ENCODE data around the gene COL28A1.

Gene COL28A1

DNA sequence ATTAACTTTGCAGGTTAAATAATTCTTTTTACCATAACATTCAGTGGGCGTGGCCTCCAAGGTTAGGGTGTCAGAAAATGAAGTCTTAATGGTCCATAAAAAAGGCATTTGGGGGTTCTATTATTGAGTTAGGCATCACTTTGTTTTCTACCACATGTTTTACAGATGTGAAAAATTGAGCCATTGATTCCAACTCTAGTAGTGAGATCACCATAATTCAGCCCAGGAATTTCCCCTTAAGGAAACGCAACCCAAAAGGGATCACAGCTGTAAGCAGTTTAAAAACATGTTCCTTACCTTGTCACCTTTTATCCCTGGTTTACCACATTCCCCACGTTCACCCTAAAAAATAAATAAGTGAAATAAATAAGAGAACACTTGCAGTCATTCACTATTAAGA is 24.9 kb downstream of the COL28A1 start:
- H3K4me3 ChIP-seq (ENCODE audit: low read length), result no peak overlapping the region
- TF ChIP-seq, protein P1, sequence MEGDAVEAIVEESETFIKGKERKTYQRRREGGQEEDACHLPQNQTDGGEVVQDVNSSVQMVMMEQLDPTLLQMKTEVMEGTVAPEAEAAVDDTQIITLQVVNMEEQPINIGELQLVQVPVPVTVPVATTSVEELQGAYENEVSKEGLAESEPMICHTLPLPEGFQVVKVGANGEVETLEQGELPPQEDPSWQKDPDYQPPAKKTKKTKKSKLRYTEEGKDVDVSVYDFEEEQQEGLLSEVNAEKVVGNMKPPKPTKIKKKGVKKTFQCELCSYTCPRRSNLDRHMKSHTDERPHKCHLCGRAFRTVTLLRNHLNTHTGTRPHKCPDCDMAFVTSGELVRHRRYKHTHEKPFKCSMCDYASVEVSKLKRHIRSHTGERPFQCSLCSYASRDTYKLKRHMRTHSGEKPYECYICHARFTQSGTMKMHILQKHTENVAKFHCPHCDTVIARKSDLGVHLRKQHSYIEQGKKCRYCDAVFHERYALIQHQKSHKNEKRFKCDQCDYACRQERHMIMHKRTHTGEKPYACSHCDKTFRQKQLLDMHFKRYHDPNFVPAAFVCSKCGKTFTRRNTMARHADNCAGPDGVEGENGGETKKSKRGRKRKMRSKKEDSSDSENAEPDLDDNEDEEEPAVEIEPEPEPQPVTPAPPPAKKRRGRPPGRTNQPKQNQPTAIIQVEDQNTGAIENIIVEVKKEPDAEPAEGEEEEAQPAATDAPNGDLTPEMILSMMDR (conservative IDR thresholded peaks at IDR 0.05; ENCODE audit: low read length), result no peak
- DNase-seq (ENCODE audit: low read depth), result peak; percentile 53

DNA sequence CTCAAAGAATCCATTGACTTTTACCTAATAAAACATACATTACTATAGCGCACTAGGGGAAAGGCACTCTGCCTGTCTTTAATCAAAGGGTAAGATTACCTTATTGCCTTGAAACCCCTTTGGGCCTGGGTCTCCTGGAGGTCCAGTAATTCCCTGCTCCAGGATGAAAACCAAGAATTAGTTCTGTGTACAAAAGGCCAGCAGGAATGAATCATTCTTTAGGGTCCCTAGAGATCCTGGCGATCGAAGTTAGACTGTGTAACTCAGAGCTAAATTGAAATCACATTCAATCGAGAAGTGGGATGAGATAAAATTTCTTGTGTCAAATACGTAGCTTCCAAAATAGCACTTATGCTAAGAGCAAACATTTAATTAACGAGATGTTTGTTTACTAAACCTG is 29.8 kb downstream of the COL28A1 start:
- TF ChIP-seq, protein P1 (conservative IDR thresholded peaks at IDR 0.05; ENCODE audit: low read length), result no peak
- DNase-seq (ENCODE audit: low read depth), result no peak
- H3K4me3 ChIP-seq (ENCODE audit: low read length), result no peak overlapping the region

DNA sequence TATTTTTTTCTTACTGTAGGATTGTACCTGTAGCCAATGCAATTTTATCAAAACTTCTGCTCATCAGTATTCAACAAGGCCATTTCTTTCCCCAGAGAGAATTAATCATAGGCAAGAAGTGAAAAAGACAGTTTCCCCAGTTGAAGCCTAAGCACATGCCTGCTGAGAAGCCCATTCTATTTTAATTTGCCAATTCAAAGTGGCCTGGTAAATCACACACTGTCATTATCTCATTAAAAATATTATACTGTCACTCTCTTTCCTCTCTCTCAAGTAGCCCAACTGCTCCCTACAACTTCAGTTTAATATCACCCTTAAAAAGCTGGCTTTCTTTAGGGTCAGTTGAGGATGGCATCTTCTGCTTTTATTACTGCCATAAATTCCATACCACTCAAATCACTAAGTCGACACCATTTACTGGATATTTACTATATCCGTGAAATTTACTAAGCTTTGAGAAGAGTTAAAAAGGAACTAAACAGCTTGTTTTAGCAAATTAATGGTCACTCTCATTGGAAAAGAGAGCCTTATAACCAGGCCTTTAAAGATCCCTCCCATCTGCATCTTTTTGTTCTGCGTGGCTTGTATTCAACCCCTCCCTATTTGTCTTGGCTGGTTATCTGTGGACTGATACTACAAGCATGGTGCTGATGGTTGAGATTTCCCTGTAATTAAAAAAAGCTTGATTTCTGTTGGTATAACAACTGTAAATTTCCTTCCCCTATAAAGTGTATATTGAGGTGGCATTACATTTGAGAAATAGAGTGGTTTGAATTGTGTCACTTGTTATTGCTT is 30.6 kb downstream of the COL28A1 start:
- DNase-seq (ENCODE audit: low read depth), result no peak
- no peak overlapping the region for H3K4me3 ChIP-seq (ENCODE audit: low read length)
- TF ChIP-seq, protein P1 (conservative IDR thresholded peaks at IDR 0.05; ENCODE audit: low read length), result no peak

GRCh38 chr7:7499892-7500291 is 35.8 kb downstream of the COL28A1 start:
- DNase-seq (ENCODE audit: low read depth), result peak; percentile 12
- TF ChIP-seq, protein P1 (conservative IDR thresholded peaks at IDR 0.05; ENCODE audit: low read length), result no peak
- no peak overlapping the region for H3K4me3 ChIP-seq (ENCODE audit: low read length)

DNA sequence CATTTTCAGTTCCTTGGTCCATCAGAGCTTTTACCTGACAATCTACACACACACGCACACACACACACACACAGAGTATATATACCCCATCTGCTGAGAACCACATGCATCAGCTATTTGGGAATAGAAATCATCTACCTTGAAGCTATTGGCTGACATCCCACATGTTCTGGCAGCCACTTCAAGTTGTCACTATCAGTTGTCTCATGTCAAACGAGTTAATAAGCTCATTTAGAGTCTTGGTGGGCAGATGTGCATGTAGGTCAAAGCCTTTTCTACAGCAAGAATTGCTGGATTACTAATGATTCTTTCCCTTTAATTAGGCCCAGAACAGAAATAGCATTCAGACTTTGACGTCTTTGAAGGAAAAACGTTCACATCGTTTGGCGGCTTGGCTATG is 36.8 kb downstream of the COL28A1 start:
- TF ChIP-seq, protein P1 (conservative IDR thresholded peaks at IDR 0.05; ENCODE audit: low read length), result no peak
- DNase-seq (ENCODE audit: low read depth), result no peak
- no peak overlapping the region for H3K4me3 ChIP-seq (ENCODE audit: low read length)

DNA sequence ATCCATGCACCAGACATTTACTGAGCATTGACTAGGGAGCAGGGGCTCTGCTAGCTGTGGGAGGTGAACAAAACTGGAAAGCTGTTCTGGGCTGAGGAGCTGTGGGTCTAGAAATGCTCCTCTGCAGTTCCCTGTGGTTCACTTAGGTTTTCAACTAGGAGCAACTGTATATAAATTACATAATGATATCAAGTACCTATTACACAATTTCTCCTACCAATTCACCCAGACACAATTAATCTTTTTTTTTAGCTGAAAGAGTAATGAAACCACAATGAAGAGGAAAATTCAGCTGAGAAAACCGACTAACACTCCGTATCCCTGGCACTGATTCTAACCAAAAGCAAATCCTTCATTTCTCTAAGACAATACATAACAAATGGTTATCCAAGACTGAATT is 39.4 kb downstream of the COL28A1 start:
- no peak overlapping the region for H3K4me3 ChIP-seq (ENCODE audit: low read length)
- DNase-seq (ENCODE audit: low read depth), result peak; percentile 40
- TF ChIP-seq, protein P1 (conservative IDR thresholded peaks at IDR 0.05; ENCODE audit: low read length), result no peak

GRCh38 chr7:7495171-7495570 is 40.5 kb downstream of the COL28A1 start:
- DNase-seq (ENCODE audit: low read depth), result no peak
- TF ChIP-seq, protein P1 (conservative IDR thresholded peaks at IDR 0.05; ENCODE audit: low read length), result no peak
- no peak overlapping the region for H3K4me3 ChIP-seq (ENCODE audit: low read length)

Data from AG10803 (cell line).